Caco-2 (cell line): Measurements from ENCODE around the gene EPS15. TPM values are rescaled to one million over a fixed set of nuclear protein-coding genes. Genes with fewer than 3 reads are reported as not detected.

ENCODE experiments used
- BruUV-seq: library from RNA; stranded (reverse); fragments of 400-500 nt; replicated peaks from 2 replicates; lab custom pipeline; 2021; lab: Mats Ljungman, UMichigan
- CTCF ChIA-PET: fragments of 300-600 bp; sonication (Branson Sonifier 250); formaldehyde crosslinking; loops from one replicate; lab custom pipeline; 2022; ENCODE audit warnings: antibody characterized with exemption; lab: Charles Lee
- POLR2A ChIA-PET: fragments of 300-600 bp; sonication (Branson Sonifier 250); formaldehyde crosslinking; loops from one replicate; lab custom pipeline; 2022; ENCODE audit warnings: antibody characterized with exemption; lab: Charles Lee
- DNase-seq, 2 experiments: peaks; one replicate each; pipeline versions ENCODE4 v3.0.0 to v3.0.0-alpha.2; 2020 to 2022
- H3K27me3 ChIP-seq: replicated peaks from 2 replicates; pipeline ENCODE4 v1.6.0; 2011; ENCODE audit warnings: low read length; ENCODE audit not compliant: control insufficient read depth, insufficient read depth
- H3K36me3 ChIP-seq: 2 replicates; pipeline ENCODE4 v1.5.1; 2011; ENCODE audit warnings: low read length; ENCODE audit not compliant: control insufficient read depth, insufficient read depth
- H3K4me1 ChIP-seq: fragments of 250-450 bp; sonication (Bioruptor Pico); 2 replicates; pipeline ENCODE4 v1.5.1; 2020; ENCODE audit warnings: mild to moderate bottlenecking
- H3K4me3 ChIP-seq: 2 replicates; pipeline ENCODE4 v1.5.1; 2011; ENCODE audit warnings: low read depth, mild to moderate bottlenecking, control low read depth, low read length
- H3K9me3 ChIP-seq: fragments of 250-450 bp; sonication (Bioruptor Pico); 2 replicates; pipeline ENCODE4 v1.5.1; 2020; ENCODE audit warnings: mild to moderate bottlenecking, moderate library complexity
- H3K27ac Mint-ChIP-seq: one replicate; pipeline ENCODE4 v1.8.0; 2022; ENCODE audit warnings: mixed read lengths; ENCODE audit not compliant: unreplicated experiment
- H3K27me3 Mint-ChIP-seq: one replicate; pipeline ENCODE4 v1.8.0; 2022; ENCODE audit warnings: mixed read lengths; ENCODE audit not compliant: insufficient read depth, unreplicated experiment
- H3K36me3 Mint-ChIP-seq: one replicate; pipeline ENCODE4 v1.8.0; 2022; ENCODE audit warnings: mild to moderate bottlenecking, mixed read lengths; ENCODE audit not compliant: insufficient read depth, unreplicated experiment
- H3K4me1 Mint-ChIP-seq: one replicate; pipeline ENCODE4 v1.8.0; 2022; ENCODE audit warnings: low read depth, mixed read lengths; ENCODE audit not compliant: unreplicated experiment
- H3K4me3 Mint-ChIP-seq: one replicate; pipeline ENCODE4 v1.8.0; 2022; ENCODE audit warnings: mild to moderate bottlenecking, moderate library complexity, mixed read lengths; ENCODE audit not compliant: unreplicated experiment
- H3K9me3 Mint-ChIP-seq: one replicate; pipeline ENCODE4 v1.8.0; 2022; ENCODE audit warnings: mixed read lengths; ENCODE audit not compliant: unreplicated experiment
- CTCF ChIP-seq, 2 experiments: fragments of 200-600 bp in 1 of 2; IDR thresholded peaks; 1 replicate in 1 of 2; 2 replicates in 1 of 2; pipeline versions ENCODE4 v1.5.1 to v1.8.0; 2011 to 2022; ENCODE audit warnings: antibody characterized with exemption in 1 of 2, control low read depth in 1 of 2, inconsistent platforms in 1 of 2, low read depth in 1 of 2, low read length in 1 of 2, mild to moderate bottlenecking in 1 of 2, moderate library complexity in 1 of 2; ENCODE audit not compliant: insufficient read depth in 1 of 2, severe bottlenecking in 1 of 2, unreplicated experiment in 1 of 2
- intact Hi-C: fragments of 100-400 bp; cut with micrococcal nuclease; formaldehyde crosslinking; loops from one replicate; pipeline ENCODE4 v1.10.0; 2022; ENCODE audit not compliant: unreplicated experiment
- total RNA-seq: library from RNA; stranded (reverse); gene quantifications from 2 replicates; pipeline ENCODE4 v1.2.3, GENCODE V29; 2022

The EPS15 gene
- total RNA-seq, 1 experiment from 2014 or later = 41.5 TPM

- CTCF ChIA-PET = no interaction called here
- no peaks in the 10 kb centered on the region for H3K4me1 ChIP-seq
- H3K9me3 ChIP-seq = no peaks in the 10 kb centered on the region
- no peaks in the 10 kb centered on the region for H3K9me3 Mint-ChIP-seq
- H3K27me3 Mint-ChIP-seq = no peaks in the 10 kb centered on the region
- no peak overlapping the region for H3K4me3 ChIP-seq
- intact Hi-C loops = no loop called here
- TF ChIP-seq CTCF (IDR thresholded peaks at IDR 0.05; ENCODE audit: insufficient read depth in 1 of 2, low read depth in 1 of 2, low read length in 1 of 2, severe bottlenecking in 1 of 2, unreplicated experiment in 1 of 2) = no peak
- H3K36me3 Mint-ChIP-seq = peaks cover 11% of the 10 kb centered on the region
- no peak overlapping the region for H3K27ac Mint-ChIP-seq
- no peaks in the 10 kb centered on the region for H3K4me1 Mint-ChIP-seq
- no TSS peak for BruUV-seq
- H3K27me3 ChIP-seq = no peaks in the 10 kb centered on the region
- no peak for DNase-seq
- no peaks in the 10 kb centered on the region for H3K36me3 ChIP-seq
- no peak overlapping the region for H3K4me3 Mint-ChIP-seq
- POLR2A ChIA-PET = no interaction called here
Observed at GRCh38 chr1:51355382-51355781, 163.7 kb downstream of the EPS15 start.

- Mint-ChIP-seq H3K27me3 (no peaks in the 10 kb centered on the region), H3K27ac (no peak overlapping the region), H3K36me3 (peaks cover 11% of the 10 kb centered on the region), H3K4me3 (no peak overlapping the region), H3K9me3 (no peaks in the 10 kb centered on the region), H3K4me1 (no peaks in the 10 kb centered on the region)
- intact Hi-C loops = no loop called here
- no peak for DNase-seq
- ChIA-PET CTCF (no interaction called here), POLR2A (no interaction called here)
- H3K9me3 ChIP-seq = no peaks in the 10 kb centered on the region
- TF ChIP-seq CTCF (IDR thresholded peaks at IDR 0.05; ENCODE audit: insufficient read depth in 1 of 2, low read depth in 1 of 2, low read length in 1 of 2, severe bottlenecking in 1 of 2, unreplicated experiment in 1 of 2) = no peak
- no TSS peak for BruUV-seq
- H3K4me1 ChIP-seq = no peaks in the 10 kb centered on the region
- no peak overlapping the region for H3K4me3 ChIP-seq
- H3K36me3 ChIP-seq = no peaks in the 10 kb centered on the region
- H3K27me3 ChIP-seq = no peaks in the 10 kb centered on the region
Observed at GRCh38 chr1:51354416-51354815, 164.7 kb downstream of the EPS15 start.

- no peaks in the 10 kb centered on the region for H3K27me3 ChIP-seq
- Mint-ChIP-seq H3K4me1 (no peaks in the 10 kb centered on the region), H3K27me3 (no peaks in the 10 kb centered on the region), H3K27ac (no peak overlapping the region), H3K4me3 (no peak overlapping the region), H3K36me3 (peaks cover 11% of the 10 kb centered on the region), H3K9me3 (no peaks in the 10 kb centered on the region)
- no peak for DNase-seq
- intact Hi-C loops = no loop called here
- POLR2A ChIA-PET = no interaction called here
- TF ChIP-seq CTCF (IDR thresholded peaks at IDR 0.05; ENCODE audit: insufficient read depth in 1 of 2, low read depth in 1 of 2, low read length in 1 of 2, severe bottlenecking in 1 of 2, unreplicated experiment in 1 of 2) = no peak
- BruUV-seq = no TSS peak
- H3K4me1 ChIP-seq = 0 out of 2 replicates have a peak, but pooled peaks cover 4% of the 10 kb centered on the region
- H3K4me3 ChIP-seq = no peak overlapping the region
- CTCF ChIA-PET = no interaction called here
- H3K9me3 ChIP-seq = no peaks in the 10 kb centered on the region
- no peaks in the 10 kb centered on the region for H3K36me3 ChIP-seq
Observed at GRCh38 chr1:51351907-51352306, 167.2 kb downstream of the EPS15 start.
